GM12878 (cell line): Measurements from ENCODE around the gene PRKCE. TPM values are rescaled to one million over a fixed set of nuclear protein-coding genes. Genes with fewer than 3 reads are reported as not detected.

ENCODE experiments used
- ATAC-seq: fragments of 200-7000 bp; cut with Tn5 transposase; 3 replicates; pipeline ENCODE4 v1.9.1; 2020; ENCODE audit warnings: mild to moderate bottlenecking, moderate library complexity
- BruUV-seq: library from RNA; stranded (reverse); fragments of 400-500 nt; replicated peaks from 2 replicates; lab custom pipeline; 2021; lab: Mats Ljungman, UMichigan
- CTCF ChIA-PET: fragments of 300-600 bp; sonication (Branson Sonifier 250); formaldehyde crosslinking; extraction: SDS; loops from one replicate; lab custom pipeline; 2021; ENCODE audit warnings: inconsistent platforms; lab: Yijun Ruan, JAX
- POLR2A ChIA-PET: fragments of 350-600 bp; formaldehyde crosslinking; extraction: SDS; loops from one replicate; lab custom pipeline; 2021; ENCODE audit warnings: inconsistent platforms; lab: Charles Lee
- RAD21 ChIA-PET: fragments of 300-600 bp; sonication (Branson Sonifier 250); formaldehyde crosslinking; loops from one replicate; lab custom pipeline; 2023; ENCODE audit warnings: antibody characterized with exemption; ENCODE audit not compliant: unreplicated experiment; lab: Charles Lee
- SMC1A ChIA-PET: fragments of 300-600 bp; sonication (Branson Sonifier 250); formaldehyde crosslinking; loops from one replicate; lab custom pipeline; 2023; ENCODE audit not compliant: unreplicated experiment, uncharacterized antibody; lab: Charles Lee
- DNase-seq: peaks from one replicate; pipeline ENCODE4 v3.0.0-alpha.2; 2011; ENCODE audit warnings: low read depth, low spot score
- FAIRE-seq: peaks from 3 replicates; lab custom pipeline; 2011; peaks lifted over from hg19 to GRCh38; lab: Jason Lieb, UNC
- H2AFZ ChIP-seq: 2 replicates; pipeline ENCODE4 v1.6.0; 2011; ENCODE audit warnings: low read depth, low read length, control low read depth; ENCODE audit not compliant: control insufficient read depth
- H3K27ac ChIP-seq: 2 replicates; pipeline ENCODE4 v1.5.1; 2011; ENCODE audit warnings: control low read depth; ENCODE audit not compliant: control insufficient read depth, insufficient read depth
- H3K27me3 ChIP-seq, 2 experiments: replicated peaks in 1 of 2; 2 replicates each; pipeline versions ENCODE4 v1.6.0 to v1.6.1; 2011; ENCODE audit warnings: low read length in 1 of 2; ENCODE audit not compliant: control insufficient read depth in 2 of 2, insufficient read depth in 2 of 2
- H3K36me3 ChIP-seq, 2 experiments: 2 replicates each; pipeline ENCODE4 v1.5.1; 2011; ENCODE audit warnings: low read length in 1 of 2; ENCODE audit not compliant: control insufficient read depth in 2 of 2, insufficient read depth in 2 of 2
- H3K4me1 ChIP-seq: 2 replicates; pipeline ENCODE4 v1.6.1; 2011; ENCODE audit warnings: mild to moderate bottlenecking, low read length, moderate library complexity, mixed read lengths; ENCODE audit not compliant: control insufficient read depth, insufficient read depth
- H3K4me2 ChIP-seq: 2 replicates; pipeline ENCODE4 v1.6.0; 2011; ENCODE audit warnings: control low read depth; ENCODE audit not compliant: control insufficient read depth, insufficient read depth
- H3K4me3 ChIP-seq: fragments of 200-600 bp; sonication (generic); 2 replicates; pipeline ENCODE4 v1.5.1; 2016
- H3K79me2 ChIP-seq: 2 replicates; pipeline ENCODE4 v1.6.0; 2011; ENCODE audit warnings: low read length; ENCODE audit not compliant: control insufficient read depth, insufficient read depth
- H3K9ac ChIP-seq: 2 replicates; pipeline ENCODE4 v1.8.0; 2011; ENCODE audit warnings: low read length, control low read depth, mixed read lengths; ENCODE audit not compliant: control insufficient read depth, insufficient read depth
- H3K9me3 ChIP-seq: replicated peaks from 3 replicates; pipeline ENCODE4 v1.5.1; 2011; ENCODE audit warnings: mild to moderate bottlenecking, low read length; ENCODE audit not compliant: control insufficient read depth, insufficient read depth
- H4K20me1 ChIP-seq: 2 replicates; pipeline ENCODE4 v1.6.0; 2011; ENCODE audit not compliant: control insufficient read depth, insufficient read depth
- BACH1 ChIP-seq: fragments of 450-650 bp; IDR thresholded peaks from 2 replicates; pipeline ENCODE4 v1.6.1; 2017; ENCODE audit warnings: mild to moderate bottlenecking, borderline replicate concordance
- BCL11A ChIP-seq: IDR thresholded peaks from 2 replicates; pipeline ENCODE4 v1.6.1; 2011; ENCODE audit warnings: low read depth, low read length
- CBX5 ChIP-seq: sonication (generic); IDR thresholded peaks from 2 replicates; pipeline ENCODE4 v1.6.1; 2016; ENCODE audit warnings: low read depth, moderate library complexity, mild to moderate bottlenecking, inconsistent platforms
- CEBPB ChIP-seq, 2 experiments: fragments of 150-350 bp in 1 of 2; IDR thresholded peaks; 2 replicates each; pipeline ENCODE4 v1.6.1; 2012 to 2014; ENCODE audit warnings: low read depth in 2 of 2, low read length in 2 of 2, borderline replicate concordance in 1 of 2, inconsistent platforms in 1 of 2
- CREB1 ChIP-seq: IDR thresholded peaks from 2 replicates; pipeline ENCODE4 v1.6.1; 2012; ENCODE audit warnings: low read depth, mild to moderate bottlenecking, inconsistent platforms
- CREM ChIP-seq: IDR thresholded peaks from 2 replicates; pipeline ENCODE4 v1.6.1; 2014; ENCODE audit warnings: antibody characterized with exemption, low read depth
- EP300 ChIP-seq, 2 experiments: fragments of 150-350 bp in 1 of 2; IDR thresholded peaks; 2 replicates each; pipeline ENCODE4 v1.6.1; 2011 to 2012; ENCODE audit warnings: low read depth in 2 of 2, low read length in 2 of 2, borderline replicate concordance in 1 of 2, improper control_type of control experiment in 1 of 2, inconsistent platforms in 1 of 2; ENCODE audit not compliant: control insufficient read depth in 1 of 2
- FOXM1 ChIP-seq: IDR thresholded peaks from 2 replicates; pipeline ENCODE4 v1.6.1; 2012; ENCODE audit warnings: low read depth, mild to moderate bottlenecking, inconsistent platforms, low read length, moderate library complexity
- JUNB ChIP-seq: IDR thresholded peaks from 2 replicates; pipeline ENCODE4 v1.6.1; 2016; ENCODE audit warnings: antibody characterized with exemption, mild to moderate bottlenecking
- KAT2A ChIP-seq: conservative IDR thresholded peaks from 2 replicates; pipeline ENCODE4 v1.6.1; 2011; ENCODE audit warnings: low read depth, low read length; ENCODE audit not compliant: control insufficient read depth
- MYC ChIP-seq: IDR thresholded peaks from 2 replicates; pipeline ENCODE4 v1.6.1; 2011; ENCODE audit warnings: mild to moderate bottlenecking, low read length, moderate library complexity, inconsistent platforms; ENCODE audit not compliant: insufficient read depth, insufficient replicate concordance, insufficient read length, severe bottlenecking
- RAD21 ChIP-seq: IDR thresholded peaks from 2 replicates; pipeline ENCODE4 v1.6.1; 2011; ENCODE audit warnings: mild to moderate bottlenecking, low read depth, low read length, moderate library complexity; ENCODE audit not compliant: insufficient read depth
- RBBP5 ChIP-seq: fragments of 200-600 bp; sonication (generic); conservative IDR thresholded peaks from 2 replicates; pipeline ENCODE4 v1.6.1; 2016
- SIN3A ChIP-seq: IDR thresholded peaks from 2 replicates; pipeline ENCODE4 v1.6.1; 2012; ENCODE audit warnings: low read depth, low read length, improper control_type of control experiment
- SPI1 ChIP-seq: IDR thresholded peaks from 2 replicates; pipeline ENCODE4 v1.6.1; 2011; ENCODE audit warnings: low read depth, mild to moderate bottlenecking, low read length, moderate library complexity, borderline replicate concordance; ENCODE audit not compliant: insufficient read depth
- SUPT20H ChIP-seq: IDR thresholded peaks from 2 replicates; pipeline ENCODE4 v1.6.1; 2011; ENCODE audit warnings: low read depth, mild to moderate bottlenecking, low read length, moderate library complexity, borderline replicate concordance; ENCODE audit not compliant: control insufficient read depth
- ZBED1 ChIP-seq: IDR thresholded peaks from 2 replicates; pipeline ENCODE4 v1.6.1; 2016; ENCODE audit warnings: borderline replicate concordance
- WGBS: methylation state at CpG from one replicate; pipeline ENCODE4 v1.1.6; 2016; ENCODE audit warnings: low lambda C conversion rate; ENCODE audit not compliant: insufficient replicate concordance, insufficient coverage; ENCODE audit errors: missing lambda C conversion rate; 5-methylcytosine and 5-hydroxymethylcytosine counted together
- in situ Hi-C: fragments of 300-500 bp; cut with MboI; formaldehyde crosslinking; loops from 9 replicates; pipeline ENCODE4 v1.14.3; 2018; ENCODE audit warnings: mixed read lengths
- intact Hi-C: fragments of 100-400 bp; cut with micrococcal nuclease; formaldehyde crosslinking; loops from one replicate; pipeline ENCODE4 v1.14.2; 2022; ENCODE audit not compliant: unreplicated experiment
- polyA plus RNA-seq, 11 experiments: library from polyadenylated mRNA; depleted of rRNA in 4 of 11; unstranded in 6 of 11; stranded (reverse) in 5 of 11; fragments of >200 nt; fragmentation: Nextera tagmentation in 4 of 11; fragmentation: Illumina TruSeq in 1 of 11; extraction: Ambion mirVana in 4 of 11; extraction: Trizol in 1 of 11; gene quantifications; 1 replicate in 1 of 11; 2 replicates in 10 of 11; pipeline versions ENCODE4 v1.2.1 to v1.2.3, GENCODE V29; 2011 to 2016; ENCODE audit warnings: inconsistent platforms in 2 of 11, missing spikeins in 2 of 11, low read depth in 1 of 11
- total RNA-seq, 4 experiments: library from RNA; depleted of rRNA in 3 of 4; stranded (reverse); fragments of >200 nt in 3 of 4; fragmentation: Illumina TruSeq in 1 of 4; extraction: Trizol in 1 of 4; gene quantifications; 2 replicates each; pipeline versions ENCODE4 v1.2.1 to v1.2.3, GENCODE V29; 2013 to 2021
- TF ChIP-seq, protein P1 (sequence below): fragments of 450-650 bp; IDR thresholded peaks from 2 replicates; pipeline ENCODE4 v1.6.1; 2017; ENCODE audit warnings: antibody characterized with exemption, mild to moderate bottlenecking, moderate library complexity
- TF ChIP-seq, protein P2 (sequence below): fragments of 150-350 bp; IDR thresholded peaks from 2 replicates; pipeline ENCODE4 v1.6.1; 2016; ENCODE audit warnings: low read depth, low read length

Gene PRKCE
- total and polyA plus RNA-seq, 10 of the 15 experiments (the other 5 are each of a cell fraction or from before 2014, with no cell fraction given): 2.6 to 28.2 (median 11.3) TPM

DNA sequence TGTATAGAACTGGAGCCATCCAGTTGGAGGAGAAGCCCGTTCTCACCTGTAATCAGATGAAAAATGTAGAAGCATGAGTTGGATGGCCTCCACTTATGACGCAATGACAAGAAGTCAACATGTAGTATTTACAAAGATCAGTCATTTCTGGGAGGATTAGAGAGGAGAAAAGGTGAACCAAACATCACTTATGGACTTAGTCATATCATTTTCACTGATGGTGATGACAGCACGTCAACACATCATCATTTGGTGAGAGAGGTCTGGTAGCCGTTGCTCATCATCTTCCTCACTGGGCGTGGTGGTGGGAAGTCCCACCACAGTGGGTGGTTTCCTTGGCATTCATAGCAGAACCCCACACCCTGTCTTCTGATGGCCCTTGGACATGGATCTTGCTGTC, 381.5 kb downstream of the PRKCE start:
- no peaks in the 10 kb centered on the region for H3K36me3 ChIP-seq
- H3K9ac ChIP-seq: no peak overlapping the region
- H3K9me3 ChIP-seq: no peaks in the 10 kb centered on the region
- H4K20me1 ChIP-seq: no peaks in the 10 kb centered on the region
- POLR2A ChIA-PET: no interaction called here
- RAD21 ChIA-PET: no interaction called here
- H3K4me3 ChIP-seq: no peak overlapping the region
- DNase-seq (no peak), ATAC-seq (peak; percentile 90), FAIRE-seq (no peak)
- 20% methylated on average over 5 of the region's 5 CpGs for WGBS
- H3K4me2 ChIP-seq: no peak overlapping the region
- BruUV-seq: no TSS peak
- intact Hi-C loops: no loop called here
- no peak overlapping the region for H2AFZ ChIP-seq
- SMC1A ChIA-PET: no interaction called here
- no peaks in the 10 kb centered on the region for H3K79me2 ChIP-seq
- H3K27me3 ChIP-seq: no peaks in the 10 kb centered on the region
- no peak overlapping the region for H3K27ac ChIP-seq
- in situ Hi-C loops: no loop called here
- no peaks in the 10 kb centered on the region for H3K4me1 ChIP-seq
- CTCF ChIA-PET: no interaction called here
- TF ChIP-seq BCL11A: no peak
- TF ChIP-seq SPI1: no peak
- TF ChIP-seq SUPT20H: no peak
- TF ChIP-seq RBBP5: no peak
- TF ChIP-seq CREM: peak; percentile 55
- peak; percentile 55 for TF ChIP-seq JUNB
- no peak for TF ChIP-seq FOXM1
- TF ChIP-seq, protein P1, sequence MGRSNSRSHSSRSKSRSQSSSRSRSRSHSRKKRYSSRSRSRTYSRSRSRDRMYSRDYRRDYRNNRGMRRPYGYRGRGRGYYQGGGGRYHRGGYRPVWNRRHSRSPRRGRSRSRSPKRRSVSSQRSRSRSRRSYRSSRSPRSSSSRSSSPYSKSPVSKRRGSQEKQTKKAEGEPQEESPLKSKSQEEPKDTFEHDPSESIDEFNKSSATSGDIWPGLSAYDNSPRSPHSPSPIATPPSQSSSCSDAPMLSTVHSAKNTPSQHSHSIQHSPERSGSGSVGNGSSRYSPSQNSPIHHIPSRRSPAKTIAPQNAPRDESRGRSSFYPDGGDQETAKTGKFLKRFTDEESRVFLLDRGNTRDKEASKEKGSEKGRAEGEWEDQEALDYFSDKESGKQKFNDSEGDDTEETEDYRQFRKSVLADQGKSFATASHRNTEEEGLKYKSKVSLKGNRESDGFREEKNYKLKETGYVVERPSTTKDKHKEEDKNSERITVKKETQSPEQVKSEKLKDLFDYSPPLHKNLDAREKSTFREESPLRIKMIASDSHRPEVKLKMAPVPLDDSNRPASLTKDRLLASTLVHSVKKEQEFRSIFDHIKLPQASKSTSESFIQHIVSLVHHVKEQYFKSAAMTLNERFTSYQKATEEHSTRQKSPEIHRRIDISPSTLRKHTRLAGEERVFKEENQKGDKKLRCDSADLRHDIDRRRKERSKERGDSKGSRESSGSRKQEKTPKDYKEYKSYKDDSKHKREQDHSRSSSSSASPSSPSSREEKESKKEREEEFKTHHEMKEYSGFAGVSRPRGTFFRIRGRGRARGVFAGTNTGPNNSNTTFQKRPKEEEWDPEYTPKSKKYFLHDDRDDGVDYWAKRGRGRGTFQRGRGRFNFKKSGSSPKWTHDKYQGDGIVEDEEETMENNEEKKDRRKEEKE: no peak
- TF ChIP-seq EP300 (IDR thresholded peaks at IDR 0.05; ENCODE audit: borderline replicate concordance in 1 of 2, control insufficient read depth in 1 of 2, low read depth in 2 of 2, low read length in 2 of 2): 0 out of 4 replicates have a peak, but pooled peaks of 1 of the 2 experiments have one; percentile 22
- no peak for TF ChIP-seq MYC
- TF ChIP-seq CBX5: no peak
- TF ChIP-seq, protein P2, sequence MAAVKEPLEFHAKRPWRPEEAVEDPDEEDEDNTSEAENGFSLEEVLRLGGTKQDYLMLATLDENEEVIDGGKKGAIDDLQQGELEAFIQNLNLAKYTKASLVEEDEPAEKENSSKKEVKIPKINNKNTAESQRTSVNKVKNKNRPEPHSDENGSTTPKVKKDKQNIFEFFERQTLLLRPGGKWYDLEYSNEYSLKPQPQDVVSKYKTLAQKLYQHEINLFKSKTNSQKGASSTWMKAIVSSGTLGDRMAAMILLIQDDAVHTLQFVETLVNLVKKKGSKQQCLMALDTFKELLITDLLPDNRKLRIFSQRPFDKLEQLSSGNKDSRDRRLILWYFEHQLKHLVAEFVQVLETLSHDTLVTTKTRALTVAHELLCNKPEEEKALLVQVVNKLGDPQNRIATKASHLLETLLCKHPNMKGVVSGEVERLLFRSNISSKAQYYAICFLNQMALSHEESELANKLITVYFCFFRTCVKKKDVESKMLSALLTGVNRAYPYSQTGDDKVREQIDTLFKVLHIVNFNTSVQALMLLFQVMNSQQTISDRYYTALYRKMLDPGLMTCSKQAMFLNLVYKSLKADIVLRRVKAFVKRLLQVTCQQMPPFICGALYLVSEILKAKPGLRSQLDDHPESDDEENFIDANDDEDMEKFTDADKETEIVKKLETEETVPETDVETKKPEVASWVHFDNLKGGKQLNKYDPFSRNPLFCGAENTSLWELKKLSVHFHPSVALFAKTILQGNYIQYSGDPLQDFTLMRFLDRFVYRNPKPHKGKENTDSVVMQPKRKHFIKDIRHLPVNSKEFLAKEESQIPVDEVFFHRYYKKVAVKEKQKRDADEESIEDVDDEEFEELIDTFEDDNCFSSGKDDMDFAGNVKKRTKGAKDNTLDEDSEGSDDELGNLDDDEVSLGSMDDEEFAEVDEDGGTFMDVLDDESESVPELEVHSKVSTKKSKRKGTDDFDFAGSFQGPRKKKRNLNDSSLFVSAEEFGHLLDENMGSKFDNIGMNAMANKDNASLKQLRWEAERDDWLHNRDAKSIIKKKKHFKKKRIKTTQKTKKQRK: no peak
- TF ChIP-seq ZBED1: no peak
- no peak for TF ChIP-seq KAT2A
- peak; percentile 75 for TF ChIP-seq CREB1
- no peak for TF ChIP-seq SIN3A
- no peak for TF ChIP-seq RAD21
- no peak for TF ChIP-seq BACH1
- no peak for TF ChIP-seq CEBPB (IDR thresholded peaks at IDR 0.05; ENCODE audit: borderline replicate concordance in 1 of 2, low read depth in 2 of 2, low read length in 2 of 2)
